ENCODE measurements around the gene CCL18.
"Not testable (repeated sequence)": the region's sequence is repeated elsewhere in the genome, so short reads cannot be mapped to it uniquely, and the experiment has no call there.

The CCL18 gene

GRCh38 chr17:36063786-36064541 lies at the start of gene CCL18:
CCL18 (plus strand) TSS chr17:36064272; CDS start chr17:36064343, 71 bp downstream.
- DNase-seq, result no peak

GRCh38 chr17:36014946-36015345 lies 49.1 kb upstream of the CCL18 start:
- no peak for DNase-seq

GRCh38 chr17:36015895-36016294 lies 48.2 kb upstream of the CCL18 start:
- DNase-seq, result not testable (repeated sequence)

GRCh38 chr17:36016555-36016954 lies 47.5 kb upstream of the CCL18 start:
- no peak for DNase-seq

GRCh38 chr17:36017799-36018198 lies 46.3 kb upstream of the CCL18 start, which contains the start of gene CCL23:
CCL23 (minus strand) TSS chr17:36017972; CDS start chr17:36017897, 75 bp downstream.
- no peak for DNase-seq

GRCh38 chr17:36019423-36019822 lies 44.6 kb upstream of the CCL18 start:
- DNase-seq, result no peak

GRCh38 chr17:36024106-36024869 lies 39.8 kb upstream of the CCL18 start:
- no peak for DNase-seq

- DNase-seq, result no peak
Observed at GRCh38 chr17:36027761-36028160, 36.3 kb upstream of the CCL18 start.

- DNase-seq, result no peak
Observed at GRCh38 chr17:36030956-36031355, 33.1 kb upstream of the CCL18 start.

- DNase-seq, result no peak
Observed at GRCh38 chr17:36034127-36034526, 29.9 kb upstream of the CCL18 start.

- DNase-seq, result no peak
Observed at GRCh38 chr17:36036235-36036634, 27.8 kb upstream of the CCL18 start.

GRCh38 chr17:36048066-36048465 lies 16.0 kb upstream of the CCL18 start:
- DNase-seq, result no peak

- no peak for DNase-seq
Observed at GRCh38 chr17:36049643-36050042, 14.4 kb upstream of the CCL18 start.

- DNase-seq, result no peak
Observed at GRCh38 chr17:36055171-36055570, 8.9 kb upstream of the CCL18 start.

- no peak for DNase-seq
Observed at GRCh38 chr17:36055921-36056520, 8.1 kb upstream of the CCL18 start.

- no peak for DNase-seq
Observed at GRCh38 chr17:36057911-36058310, 6.2 kb upstream of the CCL18 start.

GRCh38 chr17:36059406-36059805 lies 4.7 kb upstream of the CCL18 start:
- DNase-seq, result no peak

- DNase-seq, result no peak
Observed at GRCh38 chr17:36060816-36061215, 3.3 kb upstream of the CCL18 start.

- DNase-seq, result no peak
Observed at GRCh38 chr17:36066365-36066985, 2.4 kb downstream of the CCL18 start.

GRCh38 chr17:36068524-36068923 lies 4.5 kb downstream of the CCL18 start:
- no peak for DNase-seq

GRCh38 chr17:36069136-36069535 lies 5.1 kb downstream of the CCL18 start:
- DNase-seq, result no peak

- DNase-seq, result no peak
Observed at GRCh38 chr17:36070427-36070826, 6.4 kb downstream of the CCL18 start.

- no peak for DNase-seq
Observed at GRCh38 chr17:36071751-36072150, 7.7 kb downstream of the CCL18 start.

Measured in NCI-H446 treated with DMSO at 0.1 percent for 48 hours (cell line).